ENCODE data around the gene TOP2A. TPM values are rescaled to one million over a fixed set of nuclear protein-coding genes. Genes with fewer than 3 reads are reported as not detected.

TOP2A gene
- total RNA-seq, 1 experiment from 2014 or later, result 1,672 TPM

GRCh38 chr17:40453881-40454612 lies 36.4 kb upstream of the TOP2A start:
- intact Hi-C loops (cut with micrococcal nuclease; ENCODE audit: unreplicated experiment), result loop anchor here (2.0 kb wide), 1 partner anchor 21 kb away; no protein-coding TSS in a partner anchor
- peaks cover 47% of the 10 kb centered on the region for H3K4me1 Mint-ChIP-seq (ENCODE audit: low read depth, unreplicated experiment)
- no peak overlapping the region for H3K27ac Mint-ChIP-seq (ENCODE audit: unreplicated experiment)
- no peak for DNase-seq
- peaks cover 33% of the 10 kb centered on the region for H3K27me3 Mint-ChIP-seq (ENCODE audit: unreplicated experiment)
- no TSS peak for BruUV-seq (replicated peaks)
- no peak for TF ChIP-seq CTCF (IDR thresholded peaks at IDR 0.05; ENCODE audit: unreplicated experiment)
- no peak overlapping the region for H3K4me3 Mint-ChIP-seq (ENCODE audit: low read depth, unreplicated experiment)
- no peaks in the 10 kb centered on the region for H3K9me3 Mint-ChIP-seq (ENCODE audit: low read depth, unreplicated experiment)
- H3K36me3 Mint-ChIP-seq (ENCODE audit: insufficient read depth, unreplicated experiment), result peaks cover 10% of the 10 kb centered on the region
- CTCF ChIA-PET, result interaction anchor here (0.5 to 53.1 kb wide), 16 partner anchors 10 to 779 kb away, joined by 3 to 4142 read pairs (median 7); partner anchors contain the start of genes CCR7, IGFBP4, PSMD3 and TOP2A

DNA sequence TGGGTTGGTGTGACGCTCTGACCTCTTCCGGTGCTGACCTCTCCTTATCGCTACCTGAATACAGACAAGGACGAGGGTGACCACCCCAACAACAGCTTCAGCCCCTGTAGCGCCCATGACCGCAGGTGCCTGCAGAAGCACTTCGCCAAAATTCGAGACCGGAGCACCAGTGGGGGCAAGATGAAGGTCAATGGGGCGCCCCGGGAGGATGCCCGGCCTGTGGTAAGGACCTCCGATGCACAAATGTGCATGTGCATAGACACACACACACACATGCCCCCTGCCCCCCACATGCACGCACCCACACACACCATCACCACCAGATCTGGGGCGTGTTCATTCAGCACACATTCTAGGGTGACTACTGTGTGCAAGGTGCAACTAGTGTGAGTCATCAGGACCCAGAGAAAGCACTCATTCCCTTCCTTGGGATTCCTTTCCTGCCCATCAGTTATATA lies 35.3 kb upstream of the TOP2A start:
- Mint-ChIP-seq H3K27ac (ENCODE audit: unreplicated experiment) (no peak overlapping the region), H3K36me3 (ENCODE audit: insufficient read depth, unreplicated experiment) (peaks cover 10% of the 10 kb centered on the region), H3K4me1 (ENCODE audit: low read depth, unreplicated experiment) (peaks cover 47% of the 10 kb centered on the region), H3K4me3 (ENCODE audit: low read depth, unreplicated experiment) (no peak overlapping the region), H3K27me3 (ENCODE audit: unreplicated experiment) (peaks cover 22% of the 10 kb centered on the region), H3K9me3 (ENCODE audit: low read depth, unreplicated experiment) (no peaks in the 10 kb centered on the region)
- CTCF ChIA-PET, result interaction anchor here (0.5 to 53.1 kb wide), 12 partner anchors 2 to 739 kb away, joined by 4 to 4142 read pairs (median 16); partner anchors contain the start of genes CCR7, IGFBP4 and TOP2A
- intact Hi-C loops (cut with micrococcal nuclease; ENCODE audit: unreplicated experiment), result loop anchor here (2.0 kb wide), 1 partner anchor 20 kb away; no protein-coding TSS in a partner anchor
- peak; percentile 87 for DNase-seq
- no peak for TF ChIP-seq CTCF (IDR thresholded peaks at IDR 0.05; ENCODE audit: unreplicated experiment)
- BruUV-seq (replicated peaks), result no TSS peak

DNA sequence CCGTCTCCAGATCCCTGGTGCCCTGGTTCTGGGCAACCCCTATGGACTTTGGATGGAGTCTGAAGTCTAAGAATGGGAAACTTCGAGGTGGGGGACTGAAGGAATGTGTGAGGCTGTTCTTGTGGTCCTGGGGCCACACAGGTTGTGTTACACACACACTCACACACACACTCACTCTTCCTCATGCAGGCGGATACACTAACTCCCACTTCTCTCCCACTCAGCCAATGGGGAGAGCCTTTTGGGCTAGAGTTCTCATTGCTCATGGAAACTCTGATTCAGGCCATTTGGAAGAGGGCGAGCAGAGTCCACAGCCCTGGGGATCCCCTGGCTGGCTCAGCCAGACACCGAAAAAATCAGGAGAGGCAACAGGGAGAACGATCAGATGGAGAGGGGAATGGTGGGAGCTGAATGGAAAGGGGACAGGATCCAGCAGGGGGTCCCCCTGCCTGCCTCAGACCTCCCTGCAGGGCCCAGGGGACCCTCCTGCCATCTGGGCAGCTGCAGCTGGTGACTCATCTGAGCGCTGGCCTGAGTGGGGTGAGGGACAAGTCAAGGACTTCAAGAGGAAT lies 34.6 kb upstream of the TOP2A start:
- Mint-ChIP-seq H3K9me3 (ENCODE audit: low read depth, unreplicated experiment) (no peaks in the 10 kb centered on the region), H3K36me3 (ENCODE audit: insufficient read depth, unreplicated experiment) (peaks cover 10% of the 10 kb centered on the region), H3K4me3 (ENCODE audit: low read depth, unreplicated experiment) (no peak overlapping the region), H3K27ac (ENCODE audit: unreplicated experiment) (no peak overlapping the region), H3K27me3 (ENCODE audit: unreplicated experiment) (peaks cover 15% of the 10 kb centered on the region), H3K4me1 (ENCODE audit: low read depth, unreplicated experiment) (peaks cover 47% of the 10 kb centered on the region)
- TF ChIP-seq CTCF (IDR thresholded peaks at IDR 0.05; ENCODE audit: unreplicated experiment), result no peak
- CTCF ChIA-PET, result interaction anchor here (0.6 to 53.1 kb wide), 19 partner anchors 3 to 798 kb away, joined by 3 to 4142 read pairs (median 5); partner anchors contain the start of genes CCR7, ERBB2, IGFBP4 and TOP2A
- intact Hi-C loops (cut with micrococcal nuclease; ENCODE audit: unreplicated experiment), result loop anchor here (2.0 kb wide), 1 partner anchor 20 kb away; no protein-coding TSS in a partner anchor
- DNase-seq, result peak; percentile 67
- no TSS peak for BruUV-seq (replicated peaks)

DNA sequence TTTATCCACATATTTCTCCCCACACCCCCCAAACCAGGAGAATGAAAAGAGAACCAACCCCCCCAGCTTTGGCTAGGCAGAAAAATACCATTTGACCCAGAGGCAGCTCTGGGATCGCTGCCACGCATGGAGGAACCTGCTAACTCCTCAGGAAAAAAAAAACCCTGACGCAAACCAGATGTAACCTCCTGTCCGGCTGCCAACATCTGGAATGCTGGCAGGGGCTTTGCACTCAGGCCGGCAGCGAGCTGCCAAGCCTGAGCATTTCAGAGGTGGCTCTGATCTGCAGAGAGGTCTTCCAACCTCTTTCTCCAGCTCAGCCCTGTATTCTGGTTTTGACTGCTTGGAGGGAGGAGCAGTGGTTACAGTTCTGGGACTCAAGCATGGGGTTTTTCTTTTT lies 33.7 kb upstream of the TOP2A start:
- CTCF ChIA-PET, result interaction anchor here (0.6 to 53.1 kb wide), 24 partner anchors 4 to 806 kb away, joined by 3 to 4142 read pairs (median 5); partner anchors contain the start of genes CCR7, ERBB2, IGFBP4 and LRRC3C
- intact Hi-C loops (cut with micrococcal nuclease; ENCODE audit: unreplicated experiment), result loop anchor here (2.0 kb wide), 1 partner anchor 245 kb away; no protein-coding TSS in a partner anchor
- no TSS peak for BruUV-seq (replicated peaks)
- Mint-ChIP-seq H3K36me3 (ENCODE audit: insufficient read depth, unreplicated experiment) (peaks cover 10% of the 10 kb centered on the region), H3K27ac (ENCODE audit: unreplicated experiment) (no peak overlapping the region), H3K4me1 (ENCODE audit: low read depth, unreplicated experiment) (peaks cover 43% of the 10 kb centered on the region), H3K27me3 (ENCODE audit: unreplicated experiment) (peaks cover 10% of the 10 kb centered on the region), H3K9me3 (ENCODE audit: low read depth, unreplicated experiment) (no peaks in the 10 kb centered on the region), H3K4me3 (ENCODE audit: low read depth, unreplicated experiment) (no peak overlapping the region)
- TF ChIP-seq CTCF (IDR thresholded peaks at IDR 0.05; ENCODE audit: unreplicated experiment), result no peak
- no peak for DNase-seq
